ENCODE measurements around the gene CNTNAP2. TPM values are rescaled to one million over a fixed set of nuclear protein-coding genes. Genes with fewer than 3 reads are reported as not detected.

CNTNAP2 gene
- polyA plus RNA-seq, 10 donors, result 5.6 to 19.6 (median 11.4) TPM

DNA sequence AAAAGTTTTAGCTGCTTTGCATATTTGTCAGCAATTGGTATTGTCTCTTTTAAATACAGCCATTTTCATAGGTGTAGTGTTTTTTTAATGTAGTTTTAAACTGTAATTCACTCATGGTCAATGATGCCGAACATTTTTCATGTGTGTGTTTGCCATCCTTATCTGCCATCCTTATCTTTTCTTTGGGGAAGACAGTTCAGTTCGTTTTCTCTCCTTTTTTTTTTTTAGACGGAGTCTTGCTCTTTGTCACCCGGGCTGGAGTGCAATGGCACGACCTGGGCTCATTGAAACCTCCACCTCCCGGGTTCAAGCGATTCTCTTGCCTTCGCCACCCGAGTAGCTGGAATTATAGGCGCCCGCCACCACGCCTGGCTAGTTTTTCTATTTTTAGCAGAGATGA lies 545.3 kb downstream of the CNTNAP2 start:
- no peak for DNase-seq

DNA sequence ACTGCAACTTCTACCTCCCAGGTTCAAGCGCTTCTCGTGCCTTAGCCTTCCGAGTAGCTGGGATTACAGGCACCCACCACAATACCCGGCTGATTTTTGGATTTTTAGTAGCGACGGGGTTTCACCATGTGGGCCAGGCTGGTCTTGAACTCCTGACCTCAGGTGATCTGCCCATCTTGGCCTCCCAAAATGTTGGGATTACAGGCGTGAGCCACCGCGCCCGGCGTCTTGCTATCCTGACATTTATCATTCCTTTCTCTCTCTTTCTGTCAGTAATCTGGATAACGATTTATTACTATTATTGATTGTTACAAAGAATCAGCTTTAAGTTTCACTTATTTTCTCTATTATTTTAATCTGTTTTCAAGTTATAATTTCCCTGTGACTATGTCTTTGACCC lies 548.4 kb downstream of the CNTNAP2 start:
- DNase-seq, result no peak

DNA sequence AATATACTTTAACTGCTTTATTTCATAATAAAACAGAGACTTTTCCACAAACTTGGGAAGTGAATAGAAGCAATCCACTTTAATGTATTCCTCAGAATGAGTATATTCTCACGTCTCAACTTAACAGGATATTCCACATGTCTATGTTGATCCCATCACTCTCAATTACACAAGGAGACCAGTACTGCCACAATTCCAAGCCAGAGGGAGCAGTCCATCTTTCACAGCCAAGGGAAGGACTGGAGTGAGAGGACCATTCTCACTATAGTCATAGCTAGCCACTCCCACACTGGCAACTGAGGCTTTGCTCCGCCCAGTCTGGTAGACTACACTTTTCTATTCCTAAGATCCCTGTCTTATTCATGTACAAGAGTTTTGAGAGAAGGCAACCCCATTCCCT lies 553.9 kb downstream of the CNTNAP2 start:
- DNase-seq, result no peak

DNA sequence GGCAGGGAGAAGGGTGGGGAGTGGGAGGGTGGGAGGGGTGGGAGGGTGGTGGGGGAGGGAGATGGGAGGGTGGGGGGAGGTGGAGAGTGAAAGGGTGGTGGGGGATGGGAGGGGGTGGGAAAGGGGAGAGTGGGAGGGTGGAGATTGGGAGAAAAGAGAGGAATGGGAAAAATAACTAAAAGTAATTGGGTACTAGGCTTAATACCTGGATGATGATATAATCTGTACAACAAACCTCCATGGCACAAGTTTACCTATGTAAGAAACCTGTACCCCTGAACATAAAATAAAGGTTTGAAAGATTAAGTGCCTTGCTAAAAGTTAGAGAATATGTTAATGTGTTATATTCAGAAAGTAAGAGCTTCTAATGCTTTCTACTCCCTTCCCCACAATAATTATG lies 564.9 kb downstream of the CNTNAP2 start:
- DNase-seq, result no peak

- no peak for DNase-seq
These were observed 566.8 kb downstream of the CNTNAP2 start for GRCh38 chr7:146683439-146683838.

- DNase-seq, result no peak
These were observed 574.4 kb downstream of the CNTNAP2 start for GRCh38 chr7:146690987-146691386.

DNA sequence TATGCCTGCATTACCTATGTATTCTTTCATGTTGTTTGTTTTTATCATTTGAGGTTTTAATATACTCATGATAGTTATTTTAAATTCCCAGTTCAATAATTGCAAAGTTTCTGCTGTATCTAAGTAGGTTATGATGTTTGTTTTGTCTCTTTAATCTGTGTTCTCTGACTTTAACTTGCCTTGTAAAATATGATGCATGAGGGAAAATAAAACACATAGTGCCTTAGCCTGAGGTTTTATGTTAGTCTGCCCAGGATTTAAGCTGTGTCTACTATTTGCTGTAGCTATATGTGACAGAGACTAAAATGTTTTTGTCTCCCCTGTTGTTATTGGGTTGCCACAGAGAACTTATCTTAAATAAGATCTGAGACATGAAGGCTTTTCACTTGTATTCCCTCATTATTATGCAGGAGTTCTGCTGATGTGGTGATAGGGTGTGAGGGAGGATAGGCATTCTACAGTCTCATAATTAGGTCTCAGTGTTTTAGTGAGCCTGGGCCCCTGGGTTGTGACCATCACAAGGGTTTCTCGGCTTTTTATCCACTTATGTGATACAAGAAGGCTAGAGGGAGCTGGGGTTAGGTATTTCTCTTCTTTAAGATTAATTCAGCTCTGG lies 582.5 kb downstream of the CNTNAP2 start:
- no peak for DNase-seq

DNA sequence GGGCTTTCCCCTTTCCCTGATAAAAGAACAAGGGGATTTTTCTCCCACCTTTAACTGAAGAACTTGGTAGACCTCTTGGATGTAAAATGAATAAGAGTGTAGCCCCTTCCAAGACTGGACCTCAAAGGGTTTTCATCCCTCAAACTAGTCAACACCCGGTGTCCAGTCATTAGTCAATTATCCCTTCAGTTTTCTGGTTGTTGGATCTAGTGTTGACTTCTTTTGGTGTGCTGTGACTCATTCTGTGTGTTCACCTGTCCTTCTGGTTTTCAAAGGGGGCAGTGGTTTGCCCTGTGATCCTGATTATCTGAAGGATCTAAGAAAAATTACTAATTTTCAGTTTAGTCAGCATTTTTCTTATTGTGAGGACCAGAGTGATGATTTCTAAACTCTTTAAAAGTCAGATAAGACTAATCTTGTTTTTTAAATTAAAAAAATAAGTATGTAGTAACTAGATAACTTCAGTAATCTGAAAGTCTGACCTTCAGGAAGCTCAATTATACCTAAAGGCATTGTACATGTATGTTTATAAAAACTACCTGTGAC lies 583.5 kb downstream of the CNTNAP2 start:
- DNase-seq, result no peak

- DNase-seq, result no peak
These were observed 584.6 kb downstream of the CNTNAP2 start for GRCh38 chr7:146701166-146701565.

DNA sequence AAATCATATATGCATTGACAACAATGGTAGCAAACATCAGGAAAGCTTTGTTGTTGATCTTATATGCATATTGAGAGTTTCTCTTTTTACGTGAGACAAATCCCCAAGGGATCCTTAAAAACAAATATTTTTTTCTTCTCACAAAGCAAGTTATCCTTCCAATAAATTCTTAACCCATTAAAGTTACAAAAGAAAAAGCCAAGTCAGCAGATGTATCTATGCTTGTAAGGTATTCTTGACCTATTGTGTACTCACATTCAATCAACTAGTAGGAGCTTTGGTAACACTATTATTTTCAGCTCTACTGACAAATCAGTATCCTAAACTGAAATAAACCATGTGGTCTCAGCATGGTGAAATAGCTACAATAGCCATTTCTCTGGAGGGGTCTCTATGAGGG lies 586.3 kb downstream of the CNTNAP2 start:
- DNase-seq, result no peak

DNA sequence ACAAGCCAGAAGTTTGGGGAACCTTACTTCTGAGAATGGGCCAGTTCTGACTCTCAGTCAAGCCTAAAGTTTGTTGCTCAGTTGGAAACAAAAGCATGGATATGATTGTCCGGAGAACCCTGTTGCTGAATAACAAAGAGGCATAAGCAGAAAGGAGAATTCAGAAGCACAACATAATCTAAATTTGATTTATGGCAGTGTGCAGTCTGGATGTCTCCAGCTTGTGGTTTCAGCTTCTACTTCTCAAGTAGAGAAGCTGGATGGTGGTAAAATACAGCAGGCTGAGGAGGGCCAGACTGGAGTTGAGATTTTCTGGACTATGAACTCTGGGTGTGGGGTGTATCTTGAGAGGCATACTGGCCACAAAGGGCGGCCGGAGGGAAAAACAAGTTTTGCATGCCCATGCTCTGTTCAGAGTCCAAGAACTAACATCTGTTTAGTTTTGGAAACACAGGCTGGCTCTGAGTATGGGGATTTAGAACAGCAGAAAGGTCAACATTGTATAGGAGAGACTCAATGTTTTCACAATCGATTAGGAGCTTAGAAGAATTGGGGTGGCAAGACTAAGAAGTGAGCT lies 592.9 kb downstream of the CNTNAP2 start:
- no peak for DNase-seq

- DNase-seq, result no peak
These were observed 596.6 kb downstream of the CNTNAP2 start for GRCh38 chr7:146713205-146713604.

GRCh38 chr7:146713934-146714333 lies 597.3 kb downstream of the CNTNAP2 start:
- no peak for DNase-seq

DNA sequence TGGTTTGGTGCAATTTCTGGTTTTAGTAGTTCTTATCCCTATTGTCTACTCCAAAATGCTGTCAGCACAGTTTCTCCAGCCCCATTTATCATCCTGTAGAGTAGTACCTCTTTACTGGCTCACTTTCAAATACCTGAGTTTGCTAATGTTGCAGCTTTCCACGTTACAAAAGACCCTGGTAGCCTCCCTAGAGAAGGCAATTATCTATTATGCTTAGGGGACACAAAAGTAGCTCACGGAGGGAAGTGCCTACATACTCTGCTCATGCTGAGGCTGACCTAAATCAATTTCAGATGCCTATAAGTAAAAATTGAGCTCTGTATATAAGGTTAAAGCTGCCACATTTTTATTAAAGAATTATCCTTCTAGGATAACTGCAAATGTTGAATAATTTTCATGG lies 603.6 kb downstream of the CNTNAP2 start:
- DNase-seq, result no peak

DNA sequence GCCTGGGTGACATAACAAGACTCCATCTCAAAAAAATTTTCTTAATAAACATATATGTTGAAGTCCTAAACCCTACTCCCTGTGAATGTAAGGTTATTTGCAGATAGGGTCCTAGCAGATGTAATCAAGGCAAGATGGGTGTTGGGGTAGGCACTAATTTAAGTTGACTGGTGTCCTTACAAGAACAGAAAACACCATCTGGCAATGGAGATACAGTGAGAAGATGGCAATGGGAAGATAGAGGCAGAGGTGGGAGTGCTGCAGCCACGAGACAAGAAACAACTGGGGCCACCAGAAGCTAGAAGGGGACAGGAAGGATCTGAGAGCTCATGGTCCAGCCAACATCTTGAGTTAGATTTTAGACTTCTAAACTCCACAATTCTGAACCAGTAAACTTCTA lies 606.4 kb downstream of the CNTNAP2 start:
- no peak for DNase-seq

DNA sequence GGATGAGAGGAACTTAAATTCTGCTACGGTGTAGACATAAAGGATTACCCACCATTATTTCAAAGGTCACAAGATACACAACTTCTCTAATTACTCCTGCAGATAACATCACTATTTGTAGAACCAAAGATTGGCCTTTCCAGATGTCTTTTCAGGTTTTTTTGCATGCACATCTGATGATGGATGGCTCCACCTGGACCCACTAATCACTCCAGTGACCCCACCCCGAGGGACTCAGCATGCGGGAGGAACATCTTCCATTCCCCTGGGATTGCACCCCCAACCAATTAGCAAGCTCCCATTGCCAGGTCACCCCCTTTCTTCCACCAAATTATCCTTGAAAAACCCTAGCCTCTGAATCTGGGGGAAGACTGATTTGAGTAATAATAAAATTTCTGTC lies 608.9 kb downstream of the CNTNAP2 start:
- no peak for DNase-seq

GRCh38 chr7:146728141-146728540 lies 611.5 kb downstream of the CNTNAP2 start:
- DNase-seq, result no peak

DNA sequence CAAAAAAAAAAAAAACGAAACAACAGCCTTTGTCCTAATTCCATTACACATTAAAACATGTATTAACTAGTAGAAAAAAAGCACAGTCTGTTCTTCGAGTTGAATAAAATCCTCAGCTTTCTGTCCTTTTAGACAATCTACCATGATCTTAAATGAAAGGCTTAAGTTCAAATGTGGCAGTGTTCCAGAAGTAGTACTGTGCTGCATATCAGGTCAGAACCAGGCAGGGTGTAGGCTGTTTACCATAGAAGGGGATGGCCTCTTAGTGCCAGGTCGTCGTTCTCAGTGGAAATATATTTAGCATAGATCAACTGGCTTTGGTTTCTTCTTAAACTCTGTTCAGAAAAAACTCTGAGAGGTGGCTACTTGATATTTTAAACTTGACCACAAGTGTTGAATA lies 612.0 kb downstream of the CNTNAP2 start:
- no peak for DNase-seq

DNA sequence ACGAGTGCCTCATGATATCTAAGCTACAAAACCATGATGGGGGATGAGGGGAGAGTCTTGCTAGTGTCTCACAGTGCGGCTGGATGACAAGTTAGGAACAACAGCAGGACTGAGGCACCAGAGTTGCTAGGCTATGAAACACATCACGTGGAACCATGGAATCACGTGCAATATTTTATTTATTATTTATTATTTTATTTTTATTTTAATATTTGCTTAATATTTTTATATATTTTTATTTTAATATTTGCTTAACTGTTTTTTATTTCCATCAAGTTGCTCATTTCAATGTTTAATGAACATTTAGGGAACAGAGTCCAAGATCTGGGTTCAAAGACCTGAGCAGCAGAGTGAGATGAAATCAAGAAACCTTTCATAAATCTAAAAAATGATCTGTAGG lies 614.6 kb downstream of the CNTNAP2 start:
- DNase-seq, result no peak

DNA sequence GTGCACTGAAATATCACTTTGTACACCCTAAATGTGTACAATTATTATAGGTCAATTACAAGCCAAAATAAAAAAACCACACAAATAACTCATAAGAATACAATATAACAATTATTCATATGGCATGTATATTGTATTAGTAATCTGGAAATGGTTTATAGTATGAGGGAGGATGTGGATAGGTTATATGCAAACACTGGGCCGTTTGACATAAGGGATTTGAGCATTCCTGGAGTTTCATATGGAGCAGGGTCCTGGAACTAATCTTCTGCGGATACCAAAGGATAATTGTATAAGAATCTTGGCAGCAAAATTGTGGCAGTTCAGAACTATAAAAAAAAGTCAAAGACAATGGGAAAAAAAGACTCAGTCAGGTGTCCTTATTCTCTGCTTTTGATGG lies 619.4 kb downstream of the CNTNAP2 start:
- no peak for DNase-seq

DNA sequence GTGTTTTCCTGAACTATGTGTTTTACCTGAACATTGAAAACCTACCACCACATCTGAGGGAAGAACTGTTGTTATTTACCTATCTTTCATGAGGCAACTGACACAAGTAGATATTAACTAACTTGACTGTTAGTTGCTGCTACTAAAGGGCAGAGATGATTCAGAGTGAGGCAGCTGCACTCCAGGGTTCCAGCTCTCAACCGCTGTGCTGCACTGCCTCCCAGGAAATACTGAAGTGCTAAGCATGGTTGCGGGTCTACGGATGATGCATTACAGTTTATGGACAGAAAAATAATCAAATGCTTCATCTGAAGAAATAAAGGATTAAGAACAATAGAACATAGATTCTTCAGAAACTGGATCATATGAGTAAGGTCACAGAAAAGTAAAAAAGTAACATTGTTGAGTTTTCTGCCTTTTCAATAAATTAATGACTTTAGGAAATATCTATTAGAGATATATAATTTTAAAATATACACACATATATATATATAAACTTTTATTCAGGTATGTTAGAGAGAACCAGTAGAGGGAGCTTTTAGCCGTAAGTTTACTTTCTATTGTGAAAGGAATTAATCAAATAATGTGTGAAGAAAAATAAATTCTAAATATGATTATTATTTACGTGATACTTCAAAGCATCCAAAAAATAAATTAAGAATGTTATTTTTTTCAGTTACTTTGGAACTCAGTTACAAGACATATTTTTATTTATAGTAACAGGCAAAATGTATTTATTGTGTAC lies 620.0 kb downstream of the CNTNAP2 start:
- DNase-seq, result peak in 1 of 3 donors; percentile 2

DNA sequence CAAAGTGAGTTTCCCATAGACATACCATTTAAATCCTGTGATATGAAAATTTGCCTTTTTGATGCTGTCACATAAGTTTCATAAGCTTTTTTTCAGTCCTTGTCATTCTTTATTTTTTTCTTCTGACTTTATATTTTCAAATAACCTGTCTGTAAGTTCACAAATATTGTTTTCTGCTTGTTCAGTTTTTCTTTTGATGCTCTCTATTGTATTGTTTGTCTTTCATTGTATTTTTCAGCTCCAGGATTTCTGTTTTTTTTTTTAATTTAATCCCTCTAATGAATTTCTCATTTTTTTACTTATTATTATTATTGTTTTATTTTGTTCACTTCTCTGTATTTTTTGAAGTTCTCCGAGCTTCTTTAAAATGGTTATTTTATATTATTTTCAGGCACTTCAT lies 623.4 kb downstream of the CNTNAP2 start:
- no peak for DNase-seq

GRCh38 chr7:146741911-146742310 lies 625.3 kb downstream of the CNTNAP2 start:
- DNase-seq, result no peak
